Astrocyte (in vitro differentiated cells and primary cell): ENCODE measurements around the gene CREB3.

Source experiments
- EZH2 ChIP-seq: IDR thresholded peaks from 2 replicates; pipeline ENCODE4 v1.6.1; 2012; ENCODE audit warnings: mild to moderate bottlenecking, low read length, inconsistent platforms; ENCODE audit not compliant: insufficient read depth
- TF ChIP-seq, protein P1 (sequence below): IDR thresholded peaks from 2 replicates; pipeline ENCODE4 v1.5.1; 2011; ENCODE audit warnings: low read depth, mild to moderate bottlenecking, inconsistent platforms, low read length, moderate library complexity; ENCODE audit not compliant: insufficient read depth

DNA sequence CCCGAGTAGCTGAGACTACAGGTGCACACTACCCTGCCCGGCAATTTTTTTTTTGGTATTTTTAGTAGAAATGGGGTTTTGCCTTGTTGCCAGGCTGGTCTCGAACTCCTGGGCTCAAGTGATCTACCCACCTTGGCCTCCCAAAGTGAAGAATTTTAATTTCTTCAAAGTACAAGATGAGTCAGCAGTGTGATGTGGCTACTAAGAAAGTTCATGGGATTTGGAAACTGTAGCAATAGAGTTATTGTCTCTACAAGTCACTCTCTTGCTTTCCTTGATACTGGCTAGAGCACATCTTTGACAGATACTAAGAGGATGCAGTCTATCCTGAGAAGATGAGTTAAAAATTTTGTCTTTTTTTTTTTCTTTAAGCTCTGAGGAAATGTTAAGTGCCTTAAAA lies 1.6 kb downstream of the CREB3 start:
- TF ChIP-seq, protein P1, sequence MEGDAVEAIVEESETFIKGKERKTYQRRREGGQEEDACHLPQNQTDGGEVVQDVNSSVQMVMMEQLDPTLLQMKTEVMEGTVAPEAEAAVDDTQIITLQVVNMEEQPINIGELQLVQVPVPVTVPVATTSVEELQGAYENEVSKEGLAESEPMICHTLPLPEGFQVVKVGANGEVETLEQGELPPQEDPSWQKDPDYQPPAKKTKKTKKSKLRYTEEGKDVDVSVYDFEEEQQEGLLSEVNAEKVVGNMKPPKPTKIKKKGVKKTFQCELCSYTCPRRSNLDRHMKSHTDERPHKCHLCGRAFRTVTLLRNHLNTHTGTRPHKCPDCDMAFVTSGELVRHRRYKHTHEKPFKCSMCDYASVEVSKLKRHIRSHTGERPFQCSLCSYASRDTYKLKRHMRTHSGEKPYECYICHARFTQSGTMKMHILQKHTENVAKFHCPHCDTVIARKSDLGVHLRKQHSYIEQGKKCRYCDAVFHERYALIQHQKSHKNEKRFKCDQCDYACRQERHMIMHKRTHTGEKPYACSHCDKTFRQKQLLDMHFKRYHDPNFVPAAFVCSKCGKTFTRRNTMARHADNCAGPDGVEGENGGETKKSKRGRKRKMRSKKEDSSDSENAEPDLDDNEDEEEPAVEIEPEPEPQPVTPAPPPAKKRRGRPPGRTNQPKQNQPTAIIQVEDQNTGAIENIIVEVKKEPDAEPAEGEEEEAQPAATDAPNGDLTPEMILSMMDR, result no peak
- TF ChIP-seq EZH2, result no peak
